GM18505 (cell line): Measurements from ENCODE around the gene CREB5.
"Not testable (repeated sequence)": the region's sequence is repeated elsewhere in the genome, so short reads cannot be mapped to it uniquely, and the experiment has no call there.

Source experiments
- ATAC-seq: cut with Tn5 transposase; IDR thresholded peaks from one replicate; pipeline ENCODE4 v1.9.1; 2021; ENCODE audit not compliant: unreplicated experiment
- POLR2A ChIP-seq: IDR thresholded peaks from 4 replicates; pipeline ENCODE4 v1.6.1; 2011; ENCODE audit warnings: borderline replicate concordance; ENCODE audit not compliant: insufficient read depth, insufficient read length; ENCODE audit errors: extremely low read depth

CREB5 gene

GRCh38 chr7:28782362-28782761 is 370.0 kb downstream of the CREB5 start:
- no peak for TF ChIP-seq POLR2A
- no peak for ATAC-seq

GRCh38 chr7:28784171-28784902 is 372.0 kb downstream of the CREB5 start:
- no peak for TF ChIP-seq POLR2A
- ATAC-seq = no peak

GRCh38 chr7:28785041-28785995 is 373.0 kb downstream of the CREB5 start:
- no peak for TF ChIP-seq POLR2A
- no peak for ATAC-seq

GRCh38 chr7:28786156-28786555 is 373.8 kb downstream of the CREB5 start:
- ATAC-seq = not testable (repeated sequence)

- TF ChIP-seq POLR2A = no peak
- no peak for ATAC-seq
These were observed 374.8 kb downstream of the CREB5 start for GRCh38 chr7:28787106-28787505.

- TF ChIP-seq POLR2A = no peak
- no peak for ATAC-seq
These were observed 378.1 kb downstream of the CREB5 start for GRCh38 chr7:28790467-28790866.

- no peak for TF ChIP-seq POLR2A
- ATAC-seq = no peak
These were observed 380.5 kb downstream of the CREB5 start for GRCh38 chr7:28792858-28793257.

GRCh38 chr7:28793381-28794085 is 381.2 kb downstream of the CREB5 start:
- TF ChIP-seq POLR2A = no peak
- ATAC-seq = no peak

- ATAC-seq = no peak
- no peak for TF ChIP-seq POLR2A
These were observed 386.0 kb downstream of the CREB5 start for GRCh38 chr7:28798274-28798673.

GRCh38 chr7:28799619-28800018 is 387.3 kb downstream of the CREB5 start:
- no peak for ATAC-seq
- no peak for TF ChIP-seq POLR2A

- no peak for TF ChIP-seq POLR2A
- ATAC-seq = no peak
These were observed 387.8 kb downstream of the CREB5 start for GRCh38 chr7:28800150-28800549.

GRCh38 chr7:28802450-28802849 is 390.1 kb downstream of the CREB5 start:
- ATAC-seq = no peak

GRCh38 chr7:28804157-28804556 is 391.8 kb downstream of the CREB5 start:
- no peak for TF ChIP-seq POLR2A
- ATAC-seq = no peak

More at GRCh38 chr7:28802450-28802849, 390.1 kb downstream of the CREB5 start:
- TF ChIP-seq POLR2A = no peak
